ENCODE results near the gene ZNF215. TPM values are rescaled to one million over a fixed set of nuclear protein-coding genes. Genes with fewer than 3 reads are reported as not detected.

Gene ZNF215
- total and polyA plus RNA-seq, 10 donors, result 0.26 to 8.4 (median 3.6) TPM

GRCh38 chr11:6888830-6889229 is 37.4 kb upstream of the ZNF215 start:
- no peak overlapping the region for H3K4me3 ChIP-seq

DNA sequence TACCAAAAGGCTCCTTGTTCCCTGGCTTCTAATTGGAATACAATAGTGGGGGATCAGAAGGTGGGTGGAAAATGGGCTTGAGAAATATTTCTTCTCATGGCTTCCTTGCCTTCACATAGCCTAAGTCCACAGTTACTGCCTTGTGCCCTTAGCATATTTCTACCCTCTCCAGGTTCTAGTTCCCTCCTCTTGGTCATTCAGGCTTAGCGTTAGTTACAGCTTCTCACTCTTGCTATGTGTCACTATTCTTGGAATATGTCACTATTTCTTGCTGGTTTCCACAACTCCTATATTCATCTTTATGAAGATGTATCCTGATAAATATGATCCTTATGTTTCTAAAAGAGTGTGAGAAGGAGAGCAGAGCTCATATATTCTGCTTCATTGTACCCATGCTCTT is 36.4 kb upstream of the ZNF215 start:
- peaks cover 0 to 19% (median 11%) of the 10 kb centered on the region in 8 donors for H3K9me3 ChIP-seq
- no peaks in the 10 kb centered on the region for H3K27me3 ChIP-seq (replicated peaks in 1 of 7)
- no peak overlapping the region for H3K27ac ChIP-seq
- DNase-seq, result no peak
- intact Hi-C loops (cut with DNase I; ENCODE audit: low total_unique reads), result no loop called here
- no peak for TF ChIP-seq POLR2A (IDR thresholded peaks at IDR 0.05)
- TF ChIP-seq CTCF (IDR thresholded peaks at IDR 0.05 in 8 of 11, conservative IDR thresholded peaks at IDR 0.05 in 3 of 11), result no peak
- no peak for TF ChIP-seq POLR2AphosphoS5 (IDR thresholded peaks at IDR 0.05)
- H3K36me3 ChIP-seq, result no peaks in the 10 kb centered on the region
- 65 to 83% (median 69%) methylated on average over 1 of the region's 1 CpG for WGBS, 5 donors
- no peaks in the 10 kb centered on the region for H3K4me1 ChIP-seq
- no peak overlapping the region for H3K4me3 ChIP-seq

More at GRCh38 chr11:6888830-6889229, 37.4 kb upstream of the ZNF215 start:
- 81 to 90% (median 84%) methylated on average over 4 of the region's 4 CpGs for WGBS, 5 donors
- Histone ChIP-seq H3K27me3 (replicated peaks in 1 of 7) (no peaks in the 10 kb centered on the region), H3K4me1 (no peaks in the 10 kb centered on the region), H3K36me3 (no peaks in the 10 kb centered on the region), H3K9me3 (peaks cover 0 to 19% (median 11%) of the 10 kb centered on the region in 8 donors), H3K27ac (no peak overlapping the region)
- no peak for DNase-seq
- TF ChIP-seq POLR2A (IDR thresholded peaks at IDR 0.05), result no peak
- TF ChIP-seq CTCF (IDR thresholded peaks at IDR 0.05 in 8 of 11, conservative IDR thresholded peaks at IDR 0.05 in 3 of 11), result no peak
- no peak for TF ChIP-seq POLR2AphosphoS5 (IDR thresholded peaks at IDR 0.05)
- intact Hi-C loops (cut with DNase I; ENCODE audit: low total_unique reads), result no loop called here

DNA sequence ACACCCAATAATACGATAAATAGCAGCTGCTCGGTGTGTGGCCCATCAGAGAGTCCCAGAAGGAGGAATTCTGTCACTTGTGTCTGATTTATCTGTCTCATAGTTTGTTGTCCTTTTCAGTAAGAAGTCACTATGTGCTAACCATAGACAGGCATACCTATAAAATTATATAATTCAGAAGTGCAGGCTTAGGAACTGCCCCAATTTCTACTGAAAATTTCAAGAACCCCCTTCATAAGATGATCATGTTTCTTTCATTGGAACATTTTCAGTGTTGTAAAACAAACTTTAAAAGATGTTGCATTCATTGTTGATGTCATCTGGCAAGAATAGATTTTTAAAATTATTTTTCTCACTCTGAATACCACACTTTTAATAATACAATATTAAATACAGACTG is 33.8 kb upstream of the ZNF215 start, which contains the start of gene OR2D2:
Gene OR2D2 (minus strand): TSS at position 101 of the 400 bp plus-strand sequence. CDS start 0 bp downstream, at position 101.
- Histone ChIP-seq H3K4me1 (no peaks in the 10 kb centered on the region), H3K27me3 (replicated peaks in 1 of 7) (no peaks in the 10 kb centered on the region), H3K9me3 (peaks cover 0 to 19% (median 11%) of the 10 kb centered on the region in 8 donors), H3K4me3 (no peak within 1 kb of the TSS), H3K27ac (no peak within 1 kb of the TSS), H3K36me3 (no peaks in the 10 kb centered on the region)
- TF ChIP-seq POLR2AphosphoS5 (IDR thresholded peaks at IDR 0.05), result no peak
- no peak for TF ChIP-seq CTCF (IDR thresholded peaks at IDR 0.05 in 8 of 11, conservative IDR thresholded peaks at IDR 0.05 in 3 of 11)
- TF ChIP-seq POLR2A (IDR thresholded peaks at IDR 0.05), result no peak
- intact Hi-C loops (cut with DNase I; ENCODE audit: low total_unique reads), result no loop called here
- no peak for DNase-seq
- 84 to 96% (median 86%) methylated on average over 2 of the region's 2 CpGs for WGBS, 5 donors

DNA sequence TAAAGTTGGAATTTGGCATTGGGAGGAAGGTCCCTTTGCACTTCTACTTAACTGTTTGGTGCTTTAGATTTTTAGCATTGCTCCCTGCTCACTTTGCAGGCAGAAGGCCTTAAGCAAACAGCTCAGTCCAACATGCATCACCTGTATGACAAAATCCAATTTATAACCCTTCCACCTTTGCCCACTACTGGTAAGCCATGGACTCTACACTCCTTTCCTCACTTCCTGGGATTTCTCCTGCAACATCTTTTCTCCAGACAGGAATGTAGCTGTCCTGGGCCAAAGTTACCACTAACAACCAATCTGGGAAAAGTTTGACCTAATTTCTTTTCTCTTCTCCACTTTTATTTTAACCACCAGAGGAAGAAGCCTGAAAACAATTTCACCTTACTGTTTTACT is 32.1 kb upstream of the ZNF215 start:
- Histone ChIP-seq H3K27ac (no peak overlapping the region), H3K4me3 (no peak overlapping the region), H3K4me1 (no peaks in the 10 kb centered on the region), H3K9me3 (peaks cover 0 to 3% (median under 1%) of the 10 kb centered on the region in 8 donors), H3K36me3 (no peaks in the 10 kb centered on the region), H3K27me3 (replicated peaks in 1 of 7) (no peaks in the 10 kb centered on the region)
- TF ChIP-seq CTCF (IDR thresholded peaks at IDR 0.05 in 8 of 11, conservative IDR thresholded peaks at IDR 0.05 in 3 of 11) (no peak), POLR2AphosphoS5 (IDR thresholded peaks at IDR 0.05) (no peak), POLR2A (IDR thresholded peaks at IDR 0.05) (no peak)
- DNase-seq, result no peak
- intact Hi-C loops (cut with DNase I; ENCODE audit: low total_unique reads), result no loop called here
